Urinary bladder (tissue), 4 donors: ENCODE results near the gene CD247. TPM values are rescaled to one million over a fixed set of nuclear protein-coding genes. Genes with fewer than 3 reads are reported as not detected.

Source experiments
- DNase-seq: peaks from one replicate; pipeline ENCODE4 v3.0.0-alpha.2; 2015; ENCODE audit errors: extremely low spot score
- H3K27ac ChIP-seq: one replicate; pipeline ENCODE4 v1.5.1; 2013; ENCODE audit warnings: low read depth, mild to moderate bottlenecking, moderate library complexity
- H3K36me3 ChIP-seq: one replicate; pipeline ENCODE4 v1.6.1; 2013; ENCODE audit warnings: mild to moderate bottlenecking, moderate library complexity; ENCODE audit not compliant: insufficient read depth
- H3K4me1 ChIP-seq: one replicate; pipeline ENCODE4 v1.6.1; 2013; ENCODE audit warnings: mild to moderate bottlenecking, moderate library complexity; ENCODE audit not compliant: insufficient read depth
- H3K4me3 ChIP-seq: one replicate; pipeline ENCODE4 v1.5.1; 2013; ENCODE audit warnings: low read depth, low read length
- WGBS: extraction: QIAGEN DNeasy Blood & Tissue Kit; methylation state at CpG from one replicate; pipeline ENCODE4 v1.1.7; 2013; 5-methylcytosine and 5-hydroxymethylcytosine counted together
- polyA plus RNA-seq: library from polyadenylated mRNA; stranded (reverse); fragments of 200-250 nt; gene quantifications from one replicate; pipeline ENCODE4 v1.2.3, GENCODE V29; 2013
- total RNA-seq: library from RNA; depleted of rRNA; stranded (reverse); fragments of >200 nt; gene quantifications from one replicate; pipeline ENCODE4 v1.2.3, GENCODE V29; 2014
- donor health status: healthy with polysubstance abuse.
- donor health status: healthy.

CD247 gene
- total and polyA plus RNA-seq, 2 donors = 1.3 to 1.8 TPM

DNA sequence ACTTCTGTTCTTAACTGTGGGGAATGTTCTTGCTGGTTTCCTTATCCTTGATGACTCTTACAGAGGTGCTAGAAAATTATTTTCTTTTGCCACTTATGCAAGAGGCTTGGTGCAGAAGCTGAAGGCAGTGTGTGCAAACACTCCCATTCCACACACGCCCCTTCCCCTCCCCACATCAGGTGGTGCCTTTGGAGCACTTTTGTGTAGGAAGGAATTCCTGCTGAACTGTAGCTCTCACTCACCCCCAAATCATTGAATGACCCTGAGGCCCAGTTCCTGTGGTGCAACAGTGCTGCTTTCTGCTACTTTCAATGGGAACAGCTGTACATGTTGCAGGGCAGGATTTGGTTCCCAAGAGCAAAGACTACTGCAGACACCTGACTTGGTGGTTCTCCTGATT lies 101.8 kb downstream of the CD247 start:
- H3K4me3 ChIP-seq = no peak overlapping the region
- H3K4me1 ChIP-seq = no peaks in the 10 kb centered on the region
- H3K36me3 ChIP-seq = peaks cover 9% of the 10 kb centered on the region
- no peak overlapping the region for H3K27ac ChIP-seq
- 98% methylated on average over 1 of the region's 1 CpG for WGBS
- no peak for DNase-seq

DNA sequence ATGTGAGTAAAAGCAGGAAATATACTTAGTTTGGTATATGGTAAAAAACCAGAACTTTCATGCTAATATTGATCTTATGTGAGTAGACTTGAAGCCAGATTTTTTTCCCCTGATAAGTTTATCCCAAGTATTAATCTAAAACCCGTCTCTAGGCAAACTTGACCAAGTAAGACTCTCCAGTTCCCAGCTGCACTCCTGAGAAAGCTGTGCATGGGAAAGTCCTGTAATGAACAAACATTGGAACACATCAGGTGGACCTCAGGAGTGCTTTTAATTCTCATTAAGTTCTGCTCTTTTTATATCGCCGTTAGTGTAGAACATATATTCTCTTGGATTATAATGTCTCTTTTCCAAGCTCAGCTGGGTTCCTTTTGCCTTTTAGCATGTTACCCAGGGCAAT lies 105.0 kb downstream of the CD247 start:
- no peak for DNase-seq
- 94% methylated on average over 3 of the region's 3 CpGs for WGBS
- Histone ChIP-seq H3K36me3 (peaks cover 9% of the 10 kb centered on the region), H3K4me1 (no peaks in the 10 kb centered on the region), H3K4me3 (no peak overlapping the region), H3K27ac (no peak overlapping the region)

- Histone ChIP-seq H3K4me3 (no peak overlapping the region), H3K4me1 (no peaks in the 10 kb centered on the region), H3K36me3 (peaks cover 9% of the 10 kb centered on the region), H3K27ac (no peak overlapping the region)
- WGBS = 78% methylated on average over 5 of the region's 5 CpGs
- DNase-seq = no peak
These were observed 105.4 kb downstream of the CD247 start for GRCh38 chr1:167412920-167413319.

- no peak overlapping the region for H3K4me3 ChIP-seq
- H3K27ac ChIP-seq = no peak overlapping the region
- H3K4me1 ChIP-seq = no peaks in the 10 kb centered on the region
- DNase-seq = no peak
- peaks cover 9% of the 10 kb centered on the region for H3K36me3 ChIP-seq
- WGBS = 98% methylated on average over 4 of the region's 4 CpGs
These were observed 106.3 kb downstream of the CD247 start for GRCh38 chr1:167412072-167412471.

- no peak overlapping the region for H3K27ac ChIP-seq
- no peak overlapping the region for H3K4me3 ChIP-seq
- 89% methylated on average over 1 of the region's 1 CpG for WGBS
- peaks cover 2% of the 10 kb centered on the region for H3K36me3 ChIP-seq
- no peaks in the 10 kb centered on the region for H3K4me1 ChIP-seq
- no peak for DNase-seq
These were observed 109.1 kb downstream of the CD247 start for GRCh38 chr1:167409183-167409582.

DNA sequence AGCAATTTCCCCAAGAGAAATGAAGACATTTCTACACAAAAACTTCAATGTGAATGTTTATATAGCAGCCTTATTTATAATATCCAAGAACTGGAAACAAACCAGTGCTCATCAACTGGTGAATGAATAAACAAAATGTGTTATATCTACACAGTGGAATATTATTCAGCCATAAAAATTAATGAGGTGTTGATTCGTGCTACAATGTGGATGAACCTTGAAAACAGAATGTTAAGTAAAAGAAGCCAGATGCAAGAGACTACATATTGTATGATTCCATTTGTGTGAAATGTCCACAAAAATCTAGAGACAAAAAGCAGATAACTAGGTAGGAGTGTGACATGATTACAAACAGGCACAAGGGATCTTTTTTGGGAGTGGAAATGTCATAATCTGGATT lies 110.0 kb downstream of the CD247 start:
- Histone ChIP-seq H3K4me3 (no peak overlapping the region), H3K27ac (no peak overlapping the region), H3K4me1 (no peaks in the 10 kb centered on the region), H3K36me3 (peaks cover 2% of the 10 kb centered on the region)
- 49% methylated on average over 1 of the region's 1 CpG for WGBS
- DNase-seq = no peak

GRCh38 chr1:167404908-167405307 lies 113.4 kb downstream of the CD247 start:
- no peaks in the 10 kb centered on the region for H3K4me1 ChIP-seq
- no peaks in the 10 kb centered on the region for H3K36me3 ChIP-seq
- no peak for DNase-seq
- H3K4me3 ChIP-seq = no peak overlapping the region
- 69% methylated on average over 3 of the region's 3 CpGs for WGBS
- no peak overlapping the region for H3K27ac ChIP-seq

DNA sequence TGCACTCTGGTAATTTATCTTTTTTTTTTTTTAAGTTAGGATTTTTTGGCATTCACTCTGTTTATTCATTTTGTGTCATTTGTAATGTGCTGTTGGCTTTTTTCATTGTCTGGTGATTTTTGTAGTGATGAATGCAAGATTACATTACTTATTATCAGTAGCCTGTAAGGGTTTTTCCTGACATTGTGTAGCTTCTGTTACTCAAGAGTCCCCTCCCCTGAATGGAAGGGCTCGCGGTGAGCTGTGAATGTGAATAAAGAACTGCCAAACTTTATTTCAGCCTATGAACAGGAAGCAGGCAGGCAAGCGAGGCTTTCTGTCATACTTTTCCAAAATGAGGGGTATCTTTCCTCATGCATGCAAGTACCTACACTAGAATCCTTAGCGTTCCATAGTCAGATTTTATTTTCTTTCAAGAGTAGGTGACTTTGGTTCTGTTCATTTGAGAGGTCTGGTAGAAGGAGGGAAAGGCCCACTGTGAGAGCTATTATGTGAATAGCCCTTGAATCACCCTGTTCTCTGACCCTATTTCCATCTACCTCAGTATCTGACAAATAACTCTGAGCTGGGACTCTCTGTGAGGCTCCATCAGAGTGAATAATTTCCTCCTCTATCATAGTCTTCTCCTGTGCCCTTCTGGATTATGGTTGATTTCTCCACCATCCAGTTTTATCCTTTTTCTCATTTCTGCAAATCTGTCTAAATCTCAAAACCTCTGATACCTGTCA lies 114.0 kb downstream of the CD247 start:
- Histone ChIP-seq H3K4me3 (no peak overlapping the region), H3K36me3 (no peaks in the 10 kb centered on the region)
- WGBS = 80% methylated on average over 4 of the region's 4 CpGs

GRCh38 chr1:167401260-167401873 lies 117.0 kb downstream of the CD247 start:
- DNase-seq = no peak
- H3K4me3 ChIP-seq = no peak overlapping the region
- no peak overlapping the region for H3K27ac ChIP-seq
- no peaks in the 10 kb centered on the region for H3K4me1 ChIP-seq
- peaks cover 3% of the 10 kb centered on the region for H3K36me3 ChIP-seq
- WGBS = 61% methylated on average over 8 of the region's 8 CpGs

More for the DNA sequence above, 114.0 kb downstream of the CD247 start:
- Histone ChIP-seq H3K27ac (no peak overlapping the region), H3K4me1 (no peaks in the 10 kb centered on the region)
- no peak for DNase-seq

DNA sequence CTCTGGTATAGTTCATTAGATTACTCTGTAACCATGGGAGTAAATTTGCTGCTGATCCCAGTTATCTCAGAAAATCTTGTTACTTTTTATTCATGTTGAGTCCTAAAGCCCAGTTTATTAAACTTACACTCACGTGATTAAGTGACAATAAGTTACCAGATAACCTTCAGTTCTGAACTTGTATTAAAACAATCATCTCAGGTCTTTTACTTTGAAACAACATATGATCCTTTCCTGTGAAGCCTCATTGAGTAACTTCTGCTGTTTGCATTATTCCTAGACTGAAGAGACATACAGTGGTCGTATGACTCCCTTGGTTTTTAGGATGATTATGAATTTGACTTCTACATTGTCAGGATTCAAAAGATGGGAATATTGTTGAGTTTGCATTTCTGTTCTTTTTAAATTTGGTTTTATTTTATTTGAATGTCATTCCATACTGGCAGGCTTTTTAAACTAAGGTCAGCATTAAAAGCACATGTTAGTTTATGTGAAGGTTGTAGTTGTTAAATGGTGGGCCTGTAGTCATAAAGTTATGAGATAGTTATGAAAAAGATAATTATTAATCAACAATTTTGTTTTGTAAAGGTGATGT lies 117.9 kb downstream of the CD247 start:
- 81% methylated on average over 2 of the region's 2 CpGs for WGBS
- H3K36me3 ChIP-seq = peaks cover 3% of the 10 kb centered on the region
- H3K27ac ChIP-seq = no peak overlapping the region
- H3K4me1 ChIP-seq = no peaks in the 10 kb centered on the region
- no peak overlapping the region for H3K4me3 ChIP-seq
- DNase-seq = no peak

DNA sequence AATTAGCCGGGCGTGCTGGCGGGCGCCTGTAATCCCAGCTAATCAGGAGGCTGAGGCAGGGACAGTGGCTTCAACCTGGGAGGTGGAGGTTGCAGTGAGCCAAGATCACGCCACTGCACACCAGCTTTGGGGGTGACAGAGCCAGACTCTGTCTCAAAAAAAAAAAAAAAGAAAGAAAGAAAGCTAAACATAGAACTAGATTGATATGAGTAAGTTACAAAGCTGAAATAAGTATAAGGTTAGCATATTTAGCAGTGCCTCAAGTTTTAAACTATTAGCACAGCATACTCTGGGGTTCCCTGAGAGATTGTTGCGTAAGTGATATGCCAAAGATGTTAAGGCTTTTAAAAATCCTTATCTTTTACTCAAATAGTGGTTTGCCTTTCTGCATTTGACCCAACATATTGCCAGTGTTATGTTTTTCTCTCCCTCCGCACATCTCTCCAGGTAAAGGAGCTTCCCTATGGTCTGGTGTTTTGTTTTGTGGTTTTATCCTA lies 126.1 kb downstream of the CD247 start:
- Histone ChIP-seq H3K4me1 (no peaks in the 10 kb centered on the region), H3K36me3 (peaks cover 3% of the 10 kb centered on the region), H3K27ac (no peak overlapping the region), H3K4me3 (no peak overlapping the region)
- WGBS = 97% methylated on average over 7 of the region's 7 CpGs
- no peak for DNase-seq

- WGBS = 96% methylated on average over 1 of the region's 1 CpG
- Histone ChIP-seq H3K4me1 (no peaks in the 10 kb centered on the region), H3K4me3 (no peak overlapping the region), H3K36me3 (peaks cover 3% of the 10 kb centered on the region), H3K27ac (no peak overlapping the region)
- no peak for DNase-seq
These were observed 129.4 kb downstream of the CD247 start for GRCh38 chr1:167388976-167389375.

DNA sequence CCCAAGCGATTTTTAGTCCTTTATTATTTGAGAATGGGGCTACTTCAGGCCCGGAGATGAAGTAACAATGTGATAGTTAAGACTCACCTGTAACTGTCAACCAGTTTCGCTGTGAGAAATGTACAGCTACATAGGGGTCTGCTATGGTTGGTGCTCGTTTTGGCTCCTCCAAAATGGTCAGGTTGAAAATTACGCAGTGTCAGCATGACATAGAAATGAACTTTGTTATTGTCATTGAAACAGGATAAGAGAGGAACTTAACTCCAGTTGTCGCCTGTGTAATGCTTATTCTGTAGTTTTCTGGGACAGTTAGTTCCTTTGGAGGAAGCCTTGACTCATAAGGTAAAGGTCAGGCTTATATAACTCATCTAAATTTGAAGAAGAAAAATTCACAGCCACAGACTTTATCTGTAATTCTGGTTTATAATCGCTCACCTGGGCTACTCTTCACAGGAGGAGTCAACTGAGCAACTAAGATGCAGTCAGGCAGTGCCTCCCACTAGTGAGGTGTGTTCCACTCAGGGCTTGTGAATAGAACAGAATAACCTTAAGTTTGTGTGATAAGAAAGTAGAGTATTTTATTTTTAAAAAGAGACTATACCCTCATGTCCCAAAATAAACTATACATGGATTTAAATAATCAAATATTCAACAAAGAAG lies 130.9 kb downstream of the CD247 start:
- Histone ChIP-seq H3K36me3 (peaks cover 3% of the 10 kb centered on the region), H3K4me1 (no peaks in the 10 kb centered on the region), H3K4me3 (no peak overlapping the region), H3K27ac (no peak overlapping the region)
- DNase-seq = no peak
- WGBS = 95% methylated on average over 7 of the region's 7 CpGs
